Hepatocyte (in vitro differentiated cells): ENCODE measurements around the gene CXCR4.
"Not testable (repeated sequence)": the region's sequence is repeated elsewhere in the genome, so short reads cannot be mapped to it uniquely, and the experiment has no call there.

Source experiments
- EZH2 ChIP-seq: fragments of 200-600 bp; sonication (generic); IDR thresholded peaks from 2 replicates; pipeline ENCODE4 v1.6.1; 2016; ENCODE audit warnings: antibody characterized with exemption, mild to moderate bottlenecking, borderline replicate concordance
- EZH2phosphoT487 ChIP-seq: fragments of 200-600 bp; sonication (generic); IDR thresholded peaks from one replicate; pipeline ENCODE4 v1.6.1; 2018; ENCODE audit warnings: antibody characterized with exemption, mild to moderate bottlenecking, low read depth, moderate library complexity; ENCODE audit not compliant: unreplicated experiment, severe bottlenecking
- TF ChIP-seq, protein P1 (sequence below): fragments of 200-600 bp; sonication (generic); IDR thresholded peaks from 2 replicates; pipeline ENCODE4 v1.5.1; 2016; ENCODE audit warnings: antibody characterized with exemption, mild to moderate bottlenecking; ENCODE audit not compliant: poor library complexity

- TF ChIP-seq EZH2, EZH2phosphoT487: not testable (repeated sequence)
- TF ChIP-seq, protein P1, sequence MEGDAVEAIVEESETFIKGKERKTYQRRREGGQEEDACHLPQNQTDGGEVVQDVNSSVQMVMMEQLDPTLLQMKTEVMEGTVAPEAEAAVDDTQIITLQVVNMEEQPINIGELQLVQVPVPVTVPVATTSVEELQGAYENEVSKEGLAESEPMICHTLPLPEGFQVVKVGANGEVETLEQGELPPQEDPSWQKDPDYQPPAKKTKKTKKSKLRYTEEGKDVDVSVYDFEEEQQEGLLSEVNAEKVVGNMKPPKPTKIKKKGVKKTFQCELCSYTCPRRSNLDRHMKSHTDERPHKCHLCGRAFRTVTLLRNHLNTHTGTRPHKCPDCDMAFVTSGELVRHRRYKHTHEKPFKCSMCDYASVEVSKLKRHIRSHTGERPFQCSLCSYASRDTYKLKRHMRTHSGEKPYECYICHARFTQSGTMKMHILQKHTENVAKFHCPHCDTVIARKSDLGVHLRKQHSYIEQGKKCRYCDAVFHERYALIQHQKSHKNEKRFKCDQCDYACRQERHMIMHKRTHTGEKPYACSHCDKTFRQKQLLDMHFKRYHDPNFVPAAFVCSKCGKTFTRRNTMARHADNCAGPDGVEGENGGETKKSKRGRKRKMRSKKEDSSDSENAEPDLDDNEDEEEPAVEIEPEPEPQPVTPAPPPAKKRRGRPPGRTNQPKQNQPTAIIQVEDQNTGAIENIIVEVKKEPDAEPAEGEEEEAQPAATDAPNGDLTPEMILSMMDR, result not testable (repeated sequence)
Observed at GRCh38 chr2:136087901-136088460, 30.0 kb downstream of the CXCR4 start.
